Adrenal gland (tissue), 12 donors: Measurements from ENCODE around the gene ITPR1. TPM values are rescaled to one million over a fixed set of nuclear protein-coding genes. Genes with fewer than 3 reads are reported as not detected.
A peak's percentile ranks its signal among the peaks of the same experiment; 100 is the strongest.

Experiments used
- DNase-seq, 7 donors: peaks; one replicate each; pipeline ENCODE4 v3.0.0-alpha.2; 2019 to 2020
- H3K27ac ChIP-seq, 5 donors: fragments of 200-600 bp; sonication (generic) in 4 of 5; 1 replicate in 3 of 5; 2 replicates in 2 of 5; pipeline versions ENCODE4 v1.5.1 to v1.8.0; 2016 to 2020; ENCODE audit warnings: mild to moderate bottlenecking in 1 of 5
- H3K27me3 ChIP-seq: fragments of 200-600 bp; 2 replicates; pipeline ENCODE4 v1.8.0; 2021
- H3K36me3 ChIP-seq, 2 donors: fragments of 200-600 bp; replicated peaks in 1 of 2; 1 replicate in 1 of 2; 2 replicates in 1 of 2; pipeline versions ENCODE4 v1.5.1 to v1.8.0; 2018 to 2022
- H3K4me1 ChIP-seq, 2 donors: fragments of 200-600 bp; replicated peaks in 1 of 2; 1 replicate in 1 of 2; 2 replicates in 1 of 2; pipeline versions ENCODE4 v1.5.1 to v1.8.0; 2018 to 2021
- H3K4me3 ChIP-seq, 4 donors: fragments of 200-600 bp; sonication (generic) in 3 of 4; one replicate each; pipeline ENCODE4 v1.5.1; 2016 to 2018
- H3K9me3 ChIP-seq, 3 donors: fragments of 200-600 bp; sonication (generic) in 1 of 3; replicated peaks in 1 of 3; 1 replicate in 2 of 3; 2 replicates in 1 of 3; pipeline versions ENCODE4 v1.5.1 to v1.8.0; 2016 to 2021
- CTCF ChIP-seq, 6 experiments: fragments of 450-650 bp in 4 of 6; fragments of 200-600 bp in 2 of 6; sonication (generic) in 1 of 6; IDR thresholded peaks; 1 replicate in 5 of 6; 2 replicates in 1 of 6; pipeline versions ENCODE4 v1.5.1 to v1.8.0; 2016 to 2021; ENCODE audit warnings: antibody characterized with exemption in 6 of 6, mild to moderate bottlenecking in 2 of 6, moderate library complexity in 1 of 6
- POLR2A ChIP-seq, 2 donors: fragments of 450-650 bp; IDR thresholded peaks; one replicate each; pipeline ENCODE4 v1.6.1; 2017; ENCODE audit warnings: antibody characterized with exemption in 2 of 2, mild to moderate bottlenecking in 2 of 2, moderate library complexity in 1 of 2
- WGBS, 4 donors: extraction: QIAGEN DNeasy Blood & Tissue Kit in 2 of 4; methylation state at CpG; one replicate each; pipeline versions ENCODE4 v1.1.5 to v1.1.7; 2013 to 2017; 5-methylcytosine and 5-hydroxymethylcytosine counted together
- intact Hi-C, 2 donors: fragments of 100-400 bp; cut with DNase I; formaldehyde crosslinking; loops; one replicate each; pipeline versions ENCODE4 v1.14.1 to v1.15.0; 2022 to 2023
- polyA plus RNA-seq, 3 donors: library from polyadenylated mRNA; stranded (reverse); fragments of 200-250 nt in 2 of 3; fragments of 350-450 nt in 1 of 3; fragmentation: Illumina TruSeq in 1 of 3; extraction: RNeasy Lipid Tissue Mini Kit (QIAGEN cat#74804) in 1 of 3; gene quantifications; one replicate each; pipeline ENCODE4 v1.2.3, GENCODE V29; 2013 to 2014
- total RNA-seq, 9 donors: library from RNA; depleted of rRNA in 4 of 9; stranded (reverse); fragments of >200 nt in 4 of 9; fragments of 120-200 nt in 1 of 9; fragmentation: NEBNext Ultra II Directional in 1 of 9; extraction: Animal tissue kit (Norgen Biotek cat#: 25700) in 1 of 9; gene quantifications; one replicate each; pipeline versions ENCODE4 v1.1.0 to v1.2.4, GENCODE V29; 2013 to 2023
- donor health status: healthy with polysubstance abuse.
- donor health status: Bipolar disorder and iron deficiency.
- donor health status: DM: yes; HTN: yes; CAD: no.
- donor health status: DM: no; HTN: no; CAD: no.
- donor health status: DM: no; HTN: no; CAD: no.
- donor health status: DM: yes; HTN: yes; CAD: no.

The ITPR1 gene
- total and polyA plus RNA-seq, 12 donors: 21.6 to 198 (median 76.6) TPM

- intact Hi-C loops: loop anchor here in 1 of 2 donors (10.0 kb wide), 1 partner anchor 66 kb away; no protein-coding TSS in a partner anchor
Observed at GRCh38 chr3:4888913-4889846, 396.0 kb downstream of the ITPR1 start.

DNA sequence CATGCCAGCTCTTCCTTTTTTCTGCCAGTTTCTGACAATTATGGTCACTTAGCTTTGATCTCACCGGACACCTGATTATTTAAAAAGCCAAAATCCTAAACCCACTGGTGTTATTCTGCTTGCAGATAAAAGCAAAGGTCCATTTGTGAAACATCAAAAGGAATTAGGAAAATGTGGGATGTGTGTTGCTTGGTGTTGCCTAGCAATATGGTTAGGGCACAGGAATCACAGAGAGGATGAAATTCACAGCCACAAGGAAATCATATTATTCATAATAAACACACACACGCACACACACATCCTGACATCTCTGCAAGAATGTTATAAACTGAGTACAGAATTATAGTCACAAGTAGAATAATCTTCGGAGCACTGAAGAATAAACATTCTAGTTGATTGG is 396.7 kb downstream of the ITPR1 start:
- Histone ChIP-seq H3K36me3 (no peaks in the 10 kb centered on the region), H3K4me1 (peaks cover 0 to 8% of the 10 kb centered on the region in 2 donors), H3K9me3 (no peaks in the 10 kb centered on the region), H3K27ac (peak overlapping the region in 3 of 5 donors; percentile 43 to 56 (median 52)), H3K27me3 (no peaks in the 10 kb centered on the region), H3K4me3 (no peak overlapping the region)
- intact Hi-C loops: loop anchor here in 1 of 2 donors (10.0 kb wide), 1 partner anchor 65 kb away; no protein-coding TSS in a partner anchor
- 54 to 71% (median 62%) methylated on average over 3 of the region's 3 CpGs for WGBS, 4 donors
- TF ChIP-seq CTCF (IDR thresholded peaks at IDR 0.05): no peak
- no peak for TF ChIP-seq POLR2A (IDR thresholded peaks at IDR 0.05)
- DNase-seq: no peak

More at GRCh38 chr3:4888913-4889846, 396.0 kb downstream of the ITPR1 start:
- peak in 1 of 7 donors; percentile 42 for DNase-seq
- Histone ChIP-seq H3K4me3 (no peak overlapping the region), H3K36me3 (no peaks in the 10 kb centered on the region), H3K27me3 (no peaks in the 10 kb centered on the region), H3K9me3 (no peaks in the 10 kb centered on the region), H3K27ac (peak overlapping the region in 3 of 5 donors; percentile 43 to 56 (median 52)), H3K4me1 (peaks cover 0 to 8% of the 10 kb centered on the region in 2 donors)
- TF ChIP-seq CTCF (IDR thresholded peaks at IDR 0.05) (no peak), POLR2A (IDR thresholded peaks at IDR 0.05) (no peak)
- 79 to 87% (median 81%) methylated on average over 4 of the region's 4 CpGs for WGBS, 4 donors

- no peak for DNase-seq
- no peak overlapping the region for H3K4me3 ChIP-seq
- 87 to 90% (median 88%) methylated on average over 9 to 10 of the region's 10 CpGs for WGBS, 4 donors
- TF ChIP-seq CTCF (IDR thresholded peaks at IDR 0.05): no peak
- TF ChIP-seq POLR2A (IDR thresholded peaks at IDR 0.05): no peak
- intact Hi-C loops: no loop called here
- peaks cover 17 to 28% of the 10 kb centered on the region in 2 donors for H3K4me1 ChIP-seq
- no peaks in the 10 kb centered on the region for H3K9me3 ChIP-seq
- no peak overlapping the region for H3K27ac ChIP-seq
- H3K27me3 ChIP-seq: no peaks in the 10 kb centered on the region
- no peaks in the 10 kb centered on the region for H3K36me3 ChIP-seq
Observed at GRCh38 chr3:4894891-4895530, 401.9 kb downstream of the ITPR1 start.

DNA sequence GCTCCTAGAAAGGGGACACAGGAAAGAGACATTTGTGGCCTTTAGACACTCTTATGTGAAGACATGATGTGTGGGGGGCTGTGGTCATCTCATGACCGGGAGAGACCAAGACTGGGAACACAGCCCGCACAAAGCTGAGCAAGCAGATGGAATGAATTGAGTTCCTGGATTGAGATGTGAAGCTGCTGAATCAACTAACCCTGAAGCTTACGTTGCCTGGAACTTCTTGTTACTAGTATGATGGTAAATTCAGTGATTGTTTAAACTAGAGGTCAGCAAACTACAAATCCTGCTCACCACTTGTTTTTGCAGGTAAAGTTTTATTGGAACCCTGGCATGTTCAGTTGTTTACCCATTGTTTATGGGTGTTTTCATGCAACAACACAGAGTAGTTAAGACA is 402.7 kb downstream of the ITPR1 start:
- H3K27ac ChIP-seq: no peak overlapping the region
- intact Hi-C loops: no loop called here

More for the DNA sequence above, 402.7 kb downstream of the ITPR1 start:
- Histone ChIP-seq H3K4me3 (no peak overlapping the region), H3K4me1 (peaks cover 22 to 35% of the 10 kb centered on the region in 2 donors), H3K9me3 (no peaks in the 10 kb centered on the region), H3K36me3 (no peaks in the 10 kb centered on the region), H3K27me3 (no peaks in the 10 kb centered on the region)
- peak in 3 of 7 donors; percentile 28 to 55 (median 35) for DNase-seq
- TF ChIP-seq POLR2A (IDR thresholded peaks at IDR 0.05): no peak
- no peak for TF ChIP-seq CTCF (IDR thresholded peaks at IDR 0.05)
- WGBS, 4 donors: 67 to 83% (median 70%) methylated on average over 2 to 3 of the region's 3 CpGs
